Measurements from ENCODE around the gene HOXA7.

The HOXA7 gene

GRCh38 chr7:27182285-27182841 is 25.9 kb upstream of the HOXA7 start:
- no peak for DNase-seq (ENCODE audit: low spot score)

GRCh38 chr7:27181795-27182275 is 25.4 kb upstream of the HOXA7 start:
- no peak for DNase-seq (ENCODE audit: low spot score)

DNA sequence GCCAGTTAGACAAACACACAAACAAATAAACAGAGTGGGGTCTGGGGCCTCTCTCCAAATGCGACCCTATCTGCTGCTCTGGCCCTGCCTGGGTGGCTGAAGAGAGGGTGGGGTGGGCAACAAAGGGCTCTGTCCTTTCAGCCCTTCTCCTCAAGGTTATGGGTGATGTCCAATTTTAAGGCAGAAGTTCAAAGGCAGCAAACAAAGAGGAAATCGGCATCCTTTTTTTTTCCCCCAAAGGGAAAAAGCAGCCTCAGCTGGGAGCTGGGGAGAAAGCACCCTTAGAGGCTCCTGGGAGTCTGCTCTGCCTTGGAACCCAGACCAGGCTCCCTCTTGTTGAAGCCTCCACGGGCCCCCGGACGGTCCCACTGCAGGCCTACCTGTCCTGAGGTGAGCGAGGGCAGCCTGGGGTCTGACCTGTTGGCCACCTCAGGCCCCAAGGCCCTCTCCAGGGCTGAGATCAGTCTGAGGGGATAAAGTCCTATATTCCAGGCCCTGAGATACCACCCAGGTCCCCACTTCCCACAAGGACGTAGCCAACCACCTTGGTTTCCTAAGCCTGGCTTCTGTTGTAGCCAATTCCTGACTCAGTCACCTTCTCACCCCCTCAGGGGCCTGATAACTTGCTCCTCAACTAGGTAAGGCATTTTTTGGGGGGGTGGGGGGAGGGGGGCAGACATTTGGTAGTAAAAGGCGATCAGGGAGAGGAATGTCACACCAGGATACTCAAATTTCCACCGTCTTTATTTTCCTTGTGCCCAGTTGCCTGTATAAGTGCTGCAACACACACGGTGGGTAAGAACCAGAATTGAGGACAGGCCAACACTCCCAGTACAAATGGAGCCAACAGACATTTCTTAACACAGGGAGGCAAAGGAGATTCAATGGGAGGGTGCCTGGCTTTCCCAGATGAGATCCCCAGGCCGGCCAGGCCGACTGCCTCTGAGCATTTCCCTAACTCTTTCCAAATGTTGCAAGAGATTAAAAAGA is 24.3 kb upstream of the HOXA7 start:
- DNase-seq (ENCODE audit: low spot score) = no peak

- no peak for DNase-seq (ENCODE audit: low spot score)
Observed at GRCh38 chr7:27179503-27180430, 23.3 kb upstream of the HOXA7 start.

DNA sequence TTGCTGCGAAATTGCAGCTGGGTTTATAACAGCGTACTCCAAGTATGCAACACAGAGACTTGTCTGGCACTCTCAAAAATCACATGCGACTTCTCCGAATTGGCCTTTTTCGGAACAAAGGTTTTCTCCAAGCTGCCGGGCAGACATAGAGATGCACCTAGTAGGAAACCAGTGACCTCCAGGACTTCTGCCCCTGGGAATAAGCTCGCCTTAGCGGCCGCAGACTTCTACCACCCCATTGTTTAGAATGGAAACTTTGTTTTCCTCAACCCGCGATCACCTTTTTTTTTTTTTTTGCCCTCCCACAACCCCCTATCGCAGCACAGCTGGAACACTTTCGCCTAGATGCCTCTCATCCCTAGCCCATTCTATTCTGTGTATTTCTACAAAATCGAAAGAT is 22.6 kb upstream of the HOXA7 start:
- no peak for DNase-seq (ENCODE audit: low spot score)

GRCh38 chr7:27178366-27178765 is 21.9 kb upstream of the HOXA7 start:
- DNase-seq (ENCODE audit: low spot score) = no peak

DNA sequence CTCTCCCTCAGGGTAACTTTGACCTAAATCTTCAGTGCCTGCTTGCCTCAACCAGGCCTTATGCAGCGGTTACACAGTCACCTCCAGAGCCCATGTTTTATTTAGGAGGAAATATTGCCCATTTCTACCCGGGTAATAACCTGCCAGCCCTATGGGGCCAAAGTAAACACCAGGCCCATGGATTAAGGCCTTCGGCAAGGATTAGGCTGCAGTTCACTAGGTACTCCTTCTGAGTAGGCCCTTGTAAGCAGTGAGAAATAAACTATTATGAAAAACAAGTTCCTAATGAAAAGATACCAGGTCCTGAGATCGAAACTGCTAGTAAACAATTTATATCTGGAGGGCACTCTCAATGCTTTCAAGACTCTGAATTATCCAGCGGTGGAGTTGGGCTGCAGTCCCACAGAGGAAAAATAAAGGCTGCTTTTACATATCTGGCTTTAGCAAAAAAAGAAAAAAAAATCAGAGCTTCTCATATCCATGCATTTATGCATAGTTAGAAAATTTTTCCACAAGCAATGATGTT is 21.4 kb upstream of the HOXA7 start:
- DNase-seq (ENCODE audit: low spot score) = no peak

- DNase-seq (ENCODE audit: low spot score) = no peak
Observed at GRCh38 chr7:27176962-27177794, 20.7 kb upstream of the HOXA7 start.

- DNase-seq (ENCODE audit: low spot score) = no peak
Observed at GRCh38 chr7:27176524-27176845, 20.0 kb upstream of the HOXA7 start.

DNA sequence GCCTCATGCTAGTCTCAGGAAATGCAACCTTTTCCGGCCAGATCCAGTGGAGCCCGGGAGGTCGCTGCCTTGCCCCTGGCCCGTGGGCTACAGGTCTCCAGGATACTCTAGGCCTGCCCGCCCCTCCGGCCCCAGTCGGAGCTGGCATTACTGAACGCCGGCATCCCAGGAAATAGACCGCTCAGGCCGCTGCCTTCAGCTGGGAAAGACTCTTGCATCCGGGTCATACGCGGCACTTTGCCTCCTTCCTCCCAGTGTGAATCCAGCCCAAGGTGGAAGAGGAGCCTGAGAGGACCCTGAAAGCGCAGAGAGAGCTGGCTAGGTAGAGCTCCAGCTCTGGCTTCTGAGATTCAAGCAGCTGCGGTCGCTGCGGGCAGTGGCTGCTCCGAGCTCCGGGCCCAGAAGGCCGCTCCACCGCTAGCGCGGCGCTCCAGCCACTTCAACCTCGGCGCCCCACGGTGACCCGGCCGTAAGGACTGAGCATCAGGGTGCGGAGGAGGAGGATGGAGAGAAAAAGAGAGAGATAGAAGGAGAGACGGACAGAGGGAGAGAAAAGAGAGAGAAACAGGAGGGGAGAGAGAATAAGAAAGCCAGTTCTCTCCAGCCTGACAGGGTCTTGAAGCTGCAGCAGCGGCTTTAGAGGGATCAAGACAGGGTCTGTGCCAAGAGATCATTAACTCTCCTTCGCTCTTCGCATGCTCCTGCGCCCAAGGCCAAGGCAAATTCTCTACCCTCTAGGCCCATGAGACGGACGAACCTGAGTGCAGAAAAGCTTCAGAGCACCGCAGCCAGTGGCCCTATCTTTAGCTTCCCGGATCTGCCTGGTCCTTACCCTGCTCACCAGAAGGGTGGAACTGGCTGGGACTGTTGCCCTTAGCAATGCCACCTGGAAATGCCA is 19.4 kb upstream of the HOXA7 start:
- DNase-seq (ENCODE audit: low spot score) = no peak

- DNase-seq (ENCODE audit: low spot score) = no peak
Observed at GRCh38 chr7:27174874-27175625, 18.6 kb upstream of the HOXA7 start.

GRCh38 chr7:27173956-27174873 is 17.7 kb upstream of the HOXA7 start, which contains the start of gene HOXA10:
HOXA10 (minus strand) TSS chr7:27174320; CDS start chr7:27174306, 14 bp downstream.
- no peak for DNase-seq (ENCODE audit: low spot score)

DNA sequence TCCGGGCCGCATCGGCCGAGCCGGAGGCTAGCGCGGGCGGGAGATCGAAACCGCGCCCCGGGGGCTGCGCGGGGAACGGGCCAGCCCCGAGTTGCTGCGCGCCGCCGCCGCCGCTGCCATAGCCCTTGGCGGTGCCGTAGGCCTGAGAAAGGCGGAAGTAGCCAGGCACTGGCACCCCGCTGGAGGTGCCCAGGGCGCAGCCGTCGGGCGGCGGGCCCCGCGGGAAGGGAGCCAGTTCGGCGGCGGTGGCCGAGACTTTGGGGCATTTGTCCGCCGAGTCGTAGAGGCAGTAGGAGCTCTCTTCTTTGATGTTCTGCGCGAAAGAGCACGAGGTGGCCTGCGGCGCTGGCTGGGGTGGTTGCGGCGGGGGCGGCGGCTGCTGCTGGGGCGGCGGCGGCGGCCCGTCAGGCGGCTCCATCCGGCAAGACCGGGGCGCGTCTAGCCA is 17.1 kb upstream of the HOXA7 start:
- DNase-seq (ENCODE audit: low spot score) = no peak

- no peak for DNase-seq (ENCODE audit: low spot score)
Observed at GRCh38 chr7:27172823-27173510, 16.5 kb upstream of the HOXA7 start.

GRCh38 chr7:27172315-27172774 is 15.9 kb upstream of the HOXA7 start:
- no peak for DNase-seq (ENCODE audit: low spot score)

DNA sequence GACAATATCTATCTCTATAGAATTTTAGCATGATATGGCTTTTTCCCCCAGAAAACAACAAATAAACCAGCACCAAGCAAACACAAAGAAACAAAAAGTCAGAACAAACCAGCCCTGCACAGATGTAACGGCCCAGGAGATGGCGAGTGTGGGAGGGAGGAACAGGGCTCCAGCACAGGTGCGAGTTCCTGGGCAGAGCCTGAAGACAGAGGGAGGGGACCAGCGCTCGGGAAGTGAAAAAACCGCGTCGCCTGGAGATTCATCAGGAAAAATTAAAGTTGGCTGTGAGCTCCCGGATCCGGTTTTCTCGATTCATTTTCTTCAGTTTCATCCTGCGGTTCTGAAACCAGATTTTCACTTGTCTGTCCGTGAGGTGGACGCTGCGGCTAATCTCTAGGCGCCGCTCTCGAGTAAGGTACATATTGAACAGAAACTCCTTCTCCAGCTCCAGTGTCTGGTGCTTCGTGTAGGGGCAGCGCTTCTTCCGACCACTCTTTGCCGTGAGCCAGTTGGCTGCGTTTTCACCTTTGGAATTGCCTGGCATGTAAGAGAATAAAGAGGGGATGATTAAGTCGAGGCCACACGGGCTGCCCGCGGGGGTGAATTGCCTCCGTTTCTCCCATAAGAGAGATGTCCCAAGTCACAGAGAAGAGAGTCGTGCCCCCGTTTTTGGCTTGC is 15.3 kb upstream of the HOXA7 start:
- no peak for DNase-seq (ENCODE audit: low spot score)

GRCh38 chr7:27171325-27171636 is 14.8 kb upstream of the HOXA7 start:
- no peak for DNase-seq (ENCODE audit: low spot score)

All from globus pallidus (tissue), 1 donor.